GM18520 (cell line): ENCODE data around the gene B2M.
"Not testable (repeated sequence)": the region's sequence is repeated elsewhere in the genome, so short reads cannot be mapped to it uniquely, and the experiment has no call there.

ENCODE experiments used
- ATAC-seq: cut with Tn5 transposase; IDR thresholded peaks from one replicate; pipeline ENCODE4 v1.9.1; 2021; ENCODE audit not compliant: unreplicated experiment

Gene B2M

DNA sequence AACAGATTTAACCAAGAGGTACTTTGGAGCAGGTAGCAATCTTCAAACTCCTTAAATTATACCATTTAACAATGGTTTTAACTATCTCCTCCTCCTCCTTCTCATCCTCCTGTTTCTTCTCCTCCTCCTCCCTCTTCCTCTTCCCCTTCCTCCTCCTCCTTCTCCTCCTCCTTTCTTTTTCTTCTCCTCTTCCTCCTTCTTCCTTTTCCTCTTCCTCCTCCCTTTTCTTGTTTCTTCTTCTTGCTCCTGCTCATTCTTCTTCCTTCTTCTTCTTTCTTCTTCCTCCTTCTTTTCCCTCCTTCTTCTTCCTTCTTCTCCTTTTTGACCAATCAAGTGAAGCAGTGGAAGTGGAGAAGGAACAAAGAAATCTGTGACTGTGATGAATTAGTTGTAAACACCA is 14.3 kb upstream of the B2M start:
- no peak for ATAC-seq

DNA sequence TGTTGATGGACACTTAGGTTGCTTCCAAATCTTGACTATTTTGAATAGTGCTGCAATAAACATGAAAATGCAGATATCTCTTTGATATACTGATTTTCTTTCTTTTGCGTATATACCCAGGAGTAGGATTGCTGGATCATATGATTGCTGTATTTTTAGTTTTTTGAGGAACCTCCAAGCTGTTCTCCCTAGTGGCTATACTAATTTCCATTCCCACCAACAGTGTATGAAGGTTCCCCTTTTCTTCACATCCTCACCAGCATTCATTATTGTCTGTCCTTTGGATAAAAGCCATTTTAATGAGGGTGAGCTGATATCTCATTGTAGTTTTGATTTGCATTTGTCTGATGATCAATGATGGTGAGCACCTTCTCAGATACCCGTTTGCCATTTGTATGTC is 12.7 kb upstream of the B2M start:
- no peak for ATAC-seq

DNA sequence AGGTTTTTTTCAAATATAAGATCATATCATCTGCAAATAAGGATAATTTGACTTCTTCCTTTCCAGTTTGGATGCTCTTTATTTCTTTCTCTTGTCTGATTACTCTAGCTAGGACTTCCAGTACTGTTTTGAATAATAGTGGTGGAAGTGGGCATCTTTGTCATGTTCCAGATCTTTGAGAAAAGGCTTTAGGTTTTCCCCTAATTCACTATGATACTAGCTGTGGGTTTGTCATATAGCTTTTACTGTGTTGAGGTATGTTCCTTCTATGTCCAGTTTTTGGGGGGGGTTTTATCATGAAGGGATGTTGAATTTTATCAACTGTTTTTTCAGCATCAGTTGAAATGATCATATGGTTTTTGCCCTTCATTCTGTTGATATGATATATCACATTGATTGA is 10.6 kb upstream of the B2M start:
- ATAC-seq, result not testable (repeated sequence)

DNA sequence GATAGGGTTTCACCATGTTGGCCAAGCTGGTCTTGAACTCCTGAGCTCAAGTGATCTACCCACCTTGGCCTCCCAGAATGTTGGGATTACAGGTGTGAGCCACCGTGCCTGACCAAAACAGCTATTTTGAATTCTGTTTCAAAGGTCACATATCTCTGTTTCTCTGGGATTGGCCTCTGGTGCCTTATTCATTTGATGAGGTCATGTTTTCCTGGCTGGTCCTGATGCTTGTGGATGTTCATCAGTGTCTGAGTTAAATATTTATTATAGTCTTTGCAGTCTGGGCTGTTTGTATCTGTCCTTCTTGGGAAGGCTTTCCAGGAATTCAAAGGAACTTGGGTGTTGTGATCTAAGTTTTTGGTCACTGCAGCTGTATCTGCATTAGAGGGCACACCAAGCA is 5.3 kb upstream of the B2M start:
- ATAC-seq, result no peak

DNA sequence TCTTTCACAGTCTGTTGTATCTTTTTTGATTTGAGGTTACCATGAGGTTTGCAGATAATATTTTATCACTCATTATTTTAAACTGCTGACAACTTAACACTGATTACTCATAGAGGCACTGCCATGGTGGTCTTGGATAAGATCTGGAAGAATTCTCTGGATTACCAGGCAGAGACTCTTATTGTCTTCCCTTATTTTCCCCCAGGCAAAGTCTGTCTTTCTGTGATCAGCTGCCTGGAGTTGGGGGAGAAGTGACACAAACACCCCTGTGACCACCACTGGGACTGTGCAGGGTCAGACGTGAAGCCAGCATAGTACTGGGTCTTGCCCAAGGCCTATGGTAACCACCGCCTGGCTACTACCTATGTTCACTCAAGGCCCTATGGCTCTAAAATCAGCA is 4.9 kb upstream of the B2M start:
- no peak for ATAC-seq

DNA sequence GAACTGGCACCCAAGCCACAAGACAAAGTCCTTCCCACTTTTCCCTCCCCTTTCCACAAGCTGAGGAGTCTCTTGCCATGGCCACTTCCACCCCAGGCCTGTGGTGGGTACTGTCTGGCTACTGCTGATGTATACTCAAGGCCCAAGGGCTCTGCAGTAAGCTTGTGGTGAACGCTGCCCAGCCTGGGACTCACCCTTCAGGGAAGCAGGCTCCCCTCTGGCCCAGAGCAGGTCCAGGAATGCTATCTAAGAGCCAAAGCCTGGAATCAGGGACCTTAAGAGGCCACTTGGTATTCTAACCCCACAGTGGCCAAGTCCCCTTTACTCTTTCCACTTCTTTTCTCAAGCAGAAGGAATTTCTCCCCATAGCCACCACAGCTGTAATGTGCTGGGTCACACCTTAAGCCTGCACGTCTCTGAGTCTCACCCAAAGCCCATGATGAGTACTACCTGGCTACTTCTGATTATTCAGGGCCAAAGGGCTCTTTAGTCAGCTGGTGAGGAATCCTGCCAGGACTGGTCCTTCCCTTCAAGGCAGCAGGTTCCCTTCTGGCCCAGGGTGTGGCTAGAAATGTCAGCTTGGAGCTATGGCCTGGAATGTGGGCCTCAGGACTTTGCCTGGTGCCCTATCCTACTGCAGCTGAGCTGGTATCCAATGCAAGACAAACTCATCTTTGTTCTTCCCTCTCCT is 4.2 kb upstream of the B2M start:
- no peak for ATAC-seq

DNA sequence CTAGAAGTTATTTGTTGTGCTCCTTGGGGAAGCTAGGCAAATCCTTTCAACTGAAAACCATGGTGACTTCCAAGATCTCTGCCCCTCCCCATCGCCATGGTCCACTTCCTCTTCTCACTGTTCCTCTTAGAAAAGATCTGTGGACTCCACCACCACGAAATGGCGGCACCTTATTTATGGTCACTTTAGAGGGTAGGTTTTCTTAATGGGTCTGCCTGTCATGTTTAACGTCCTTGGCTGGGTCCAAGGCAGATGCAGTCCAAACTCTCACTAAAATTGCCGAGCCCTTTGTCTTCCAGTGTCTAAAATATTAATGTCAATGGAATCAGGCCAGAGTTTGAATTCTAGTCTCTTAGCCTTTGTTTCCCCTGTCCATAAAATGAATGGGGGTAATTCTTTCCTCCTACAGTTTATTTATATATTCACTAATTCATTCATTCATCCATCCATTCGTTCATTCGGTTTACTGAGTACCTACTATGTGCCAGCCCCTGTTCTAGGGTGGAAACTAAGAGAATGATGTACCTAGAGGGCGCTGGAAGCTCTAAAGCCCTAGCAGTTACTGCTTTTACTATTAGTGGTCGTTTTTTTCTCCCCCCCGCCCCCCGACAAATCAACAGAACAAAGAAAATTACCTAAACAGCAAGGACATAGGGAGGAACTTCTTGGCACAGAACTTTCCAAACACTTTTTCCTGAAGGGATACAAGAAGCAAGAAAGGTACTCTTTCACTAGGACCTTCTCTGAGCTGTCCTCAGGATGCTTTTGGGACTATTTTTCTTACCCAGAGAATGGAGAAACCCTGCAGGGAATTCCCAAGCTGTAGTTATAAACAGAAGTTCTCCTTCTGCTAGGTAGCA is 851 bp upstream of the B2M start:
- ATAC-seq, result no peak

GRCh38 chr15:44711743-44712345 is 527 bp downstream of the B2M start:
- no peak for ATAC-seq

- ATAC-seq, result no peak
Observed at GRCh38 chr15:44712346-44713005, 1.2 kb downstream of the B2M start.

- no peak for ATAC-seq
Observed at GRCh38 chr15:44713006-44713966, 2.0 kb downstream of the B2M start.

DNA sequence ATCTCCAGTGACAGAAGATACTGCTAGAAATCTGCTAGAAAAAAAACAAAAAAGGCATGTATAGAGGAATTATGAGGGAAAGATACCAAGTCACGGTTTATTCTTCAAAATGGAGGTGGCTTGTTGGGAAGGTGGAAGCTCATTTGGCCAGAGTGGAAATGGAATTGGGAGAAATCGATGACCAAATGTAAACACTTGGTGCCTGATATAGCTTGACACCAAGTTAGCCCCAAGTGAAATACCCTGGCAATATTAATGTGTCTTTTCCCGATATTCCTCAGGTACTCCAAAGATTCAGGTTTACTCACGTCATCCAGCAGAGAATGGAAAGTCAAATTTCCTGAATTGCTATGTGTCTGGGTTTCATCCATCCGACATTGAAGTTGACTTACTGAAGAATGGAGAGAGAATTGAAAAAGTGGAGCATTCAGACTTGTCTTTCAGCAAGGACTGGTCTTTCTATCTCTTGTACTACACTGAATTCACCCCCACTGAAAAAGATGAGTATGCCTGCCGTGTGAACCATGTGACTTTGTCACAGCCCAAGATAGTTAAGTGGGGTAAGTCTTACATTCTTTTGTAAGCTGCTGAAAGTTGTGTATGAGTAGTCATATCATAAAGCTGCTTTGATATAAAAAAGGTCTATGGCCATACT is 4.0 kb downstream of the B2M start:
- no peak for ATAC-seq

GRCh38 chr15:44715797-44716334 is 4.5 kb downstream of the B2M start:
- no peak for ATAC-seq

- ATAC-seq, result no peak
Observed at GRCh38 chr15:44716983-44717602, 5.8 kb downstream of the B2M start.

- ATAC-seq, result no peak
Observed at GRCh38 chr15:44718180-44718926, 7.0 kb downstream of the B2M start.

DNA sequence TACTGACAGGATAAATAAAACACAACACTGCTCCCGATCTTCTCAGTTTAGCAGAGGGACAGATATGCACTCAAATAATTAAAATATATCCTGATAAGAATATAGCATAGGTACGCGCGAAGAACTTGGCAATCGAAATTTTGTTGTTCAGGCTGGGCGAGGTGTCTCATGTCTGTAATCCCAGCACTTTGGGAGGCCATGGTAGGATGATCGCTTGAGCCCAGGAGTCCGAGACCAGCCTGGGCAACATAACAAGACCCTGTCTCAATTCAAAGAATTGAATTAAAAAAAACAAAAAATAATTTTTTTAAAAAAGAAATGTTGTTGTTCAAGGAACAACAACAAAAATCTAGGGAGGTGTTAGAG is 7.6 kb downstream of the B2M start:
- peak; percentile 1 for ATAC-seq

DNA sequence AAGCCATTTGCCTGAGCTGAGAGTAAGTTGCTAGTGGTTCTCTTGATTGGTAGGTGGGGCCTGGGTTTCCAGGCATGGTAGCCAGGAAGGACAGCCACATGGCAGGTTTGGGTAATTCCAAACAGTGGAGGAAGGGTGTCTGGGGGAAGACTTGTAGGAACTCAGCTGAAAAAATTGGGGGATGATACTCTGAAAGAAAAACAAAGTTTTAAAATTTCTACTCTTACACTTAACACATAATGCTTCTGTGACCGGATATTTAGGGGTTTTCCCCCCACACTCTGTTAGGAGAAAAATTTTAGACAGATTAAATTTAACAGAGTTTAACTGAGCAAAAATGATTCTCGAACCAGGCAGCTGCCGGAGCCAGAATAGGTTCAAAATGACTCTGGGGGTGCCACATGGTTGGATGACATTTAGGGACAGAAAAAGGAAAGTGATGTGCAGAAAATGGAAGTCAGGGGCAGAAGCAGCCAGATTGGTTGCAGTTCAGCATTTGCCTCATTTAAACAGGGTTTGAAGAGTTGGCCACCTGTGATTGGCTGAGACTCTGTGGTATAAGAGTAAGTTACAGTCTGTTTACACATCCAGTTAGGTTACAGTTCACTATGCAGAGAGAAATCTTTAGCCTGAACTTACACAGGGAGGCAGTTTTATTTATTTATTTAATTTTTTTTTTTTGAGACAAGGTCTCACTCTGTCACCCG is 8.1 kb downstream of the B2M start:
- peak; percentile 30 for ATAC-seq

GRCh38 chr15:44720000-44720435 is 8.7 kb downstream of the B2M start:
- ATAC-seq, result not testable (repeated sequence)
